Thyroid gland (tissue), 4 donors: ENCODE data around the gene RILPL1. TPM values are rescaled to one million over a fixed set of nuclear protein-coding genes. Genes with fewer than 3 reads are reported as not detected.

Experiments
- DNase-seq, 2 donors: peaks; one replicate each; pipeline ENCODE4 v3.0.0-alpha.2; 2019
- H3K27ac ChIP-seq, 3 donors: fragments of 200-600 bp; sonication (generic); 1 replicate in 2 of 3; 2 replicates in 1 of 3; pipeline ENCODE4 v1.5.1; 2016 to 2019; ENCODE audit warnings: mild to moderate bottlenecking in 1 of 3, moderate library complexity in 1 of 3
- H3K27me3 ChIP-seq: fragments of 200-600 bp; sonication (generic); one replicate; pipeline ENCODE4 v1.5.1; 2019
- H3K36me3 ChIP-seq, 2 donors: fragments of 200-600 bp; sonication (generic); one replicate each; pipeline ENCODE4 v1.5.1; 2016 to 2019
- H3K4me1 ChIP-seq, 2 donors: fragments of 200-600 bp; sonication (generic); one replicate each; pipeline ENCODE4 v1.5.1; 2017 to 2019
- H3K4me3 ChIP-seq, 3 donors: fragments of 200-600 bp; sonication (generic); replicated peaks in 1 of 3; 1 replicate in 2 of 3; 2 replicates in 1 of 3; pipeline ENCODE4 v1.5.1; 2016; ENCODE audit warnings: mild to moderate bottlenecking in 1 of 3
- H3K9me3 ChIP-seq: fragments of 200-600 bp; sonication (generic); one replicate; pipeline ENCODE4 v1.5.1; 2017
- CTCF ChIP-seq, 6 experiments: fragments of 200-600 bp in 3 of 6; fragments of 450-650 bp in 3 of 6; sonication (generic) in 3 of 6; IDR thresholded peaks; one replicate each; pipeline ENCODE4 v1.5.1; 2016 to 2019; ENCODE audit warnings: antibody characterized with exemption in 6 of 6, mild to moderate bottlenecking in 2 of 6, inconsistent platforms in 1 of 6, moderate library complexity in 1 of 6
- POLR2A ChIP-seq, 2 donors: fragments of 450-650 bp; IDR thresholded peaks; one replicate each; pipeline ENCODE4 v1.6.1; 2017; ENCODE audit warnings: antibody characterized with exemption in 2 of 2, mild to moderate bottlenecking in 2 of 2, moderate library complexity in 1 of 2
- WGBS, 2 donors: methylation state at CpG; one replicate each; pipeline ENCODE4 v1.1.5; 2017; 5-methylcytosine and 5-hydroxymethylcytosine counted together
- intact Hi-C: fragments of 100-400 bp; cut with DNase I; formaldehyde crosslinking; loops from one replicate; pipeline ENCODE4 v1.15.1; 2023
- total RNA-seq, 4 donors: library from RNA; depleted of rRNA; stranded (reverse); fragments of >200 nt; gene quantifications; one replicate each; pipeline ENCODE4 v1.2.3, GENCODE V29; 2016

The RILPL1 gene
- total RNA-seq, 4 donors from 2014 or later = 22.0 to 37.8 (median 31.6) TPM

GRCh38 chr12:123528858-123529257 lies 4.7 kb downstream of the RILPL1 start:
- intact Hi-C loops = no loop called here
- TF ChIP-seq POLR2A (IDR thresholded peaks at IDR 0.05) (no peak), CTCF (IDR thresholded peaks at IDR 0.05) (no peak)
- Histone ChIP-seq H3K27ac (no peak overlapping the region), H3K9me3 (no peaks in the 10 kb centered on the region), H3K27me3 (no peaks in the 10 kb centered on the region), H3K4me3 (no peak overlapping the region), H3K36me3 (peaks cover 0 to under 1% of the 10 kb centered on the region in 2 donors), H3K4me1 (peaks cover 24 to 38% of the 10 kb centered on the region in 2 donors)
- no peak for DNase-seq
- 90 to 94% methylated on average over 5 of the region's 5 CpGs for WGBS, 2 donors

DNA sequence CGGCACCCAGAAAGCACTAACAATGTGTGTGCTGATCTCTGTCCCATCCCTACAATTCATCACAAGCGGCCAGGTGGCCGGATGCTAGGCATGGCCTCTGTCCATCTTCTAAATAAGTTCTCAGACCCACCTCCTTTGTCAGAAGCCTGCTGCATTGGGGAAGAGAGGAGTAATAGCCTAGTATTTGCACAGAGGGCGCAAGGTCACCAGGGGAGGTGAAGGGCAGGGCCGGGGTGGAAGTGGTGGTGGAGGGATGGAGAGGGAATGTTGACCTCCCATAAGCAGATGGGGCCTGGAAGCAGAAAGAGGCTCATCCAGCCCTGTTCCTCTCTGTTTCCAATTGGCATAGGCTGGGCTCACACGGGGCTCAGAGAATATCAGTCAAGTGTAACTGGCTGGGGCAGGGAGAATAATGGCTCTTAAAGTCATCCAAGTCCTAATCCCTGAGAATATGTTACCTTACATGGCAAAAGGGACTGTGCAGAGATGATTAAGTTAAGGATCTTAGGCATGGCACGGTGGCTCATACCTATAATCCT lies 6.9 kb downstream of the RILPL1 start:
- peaks cover 10 to 24% of the 10 kb centered on the region in 2 donors for H3K4me1 ChIP-seq
- H3K27me3 ChIP-seq = no peaks in the 10 kb centered on the region
- peak overlapping the region in 2 of 3 donors; percentile 18 to 66 for H3K27ac ChIP-seq
- peaks cover 9 to 19% of the 10 kb centered on the region in 2 donors for H3K36me3 ChIP-seq
- intact Hi-C loops = no loop called here
- no peak for DNase-seq
- H3K9me3 ChIP-seq = no peaks in the 10 kb centered on the region
- WGBS, 2 donors = 69 to 75% methylated on average over 7 of the region's 7 CpGs
- TF ChIP-seq POLR2A (IDR thresholded peaks at IDR 0.05) = no peak
- TF ChIP-seq CTCF (IDR thresholded peaks at IDR 0.05) = no peak
- no peak overlapping the region for H3K4me3 ChIP-seq

GRCh38 chr12:123524378-123524777 lies 9.1 kb downstream of the RILPL1 start:
- Histone ChIP-seq H3K9me3 (no peaks in the 10 kb centered on the region), H3K4me3 (no peak overlapping the region), H3K4me1 (peaks cover 18 to 20% of the 10 kb centered on the region in 2 donors), H3K27ac (no peak overlapping the region), H3K36me3 (peaks cover 9 to 27% of the 10 kb centered on the region in 2 donors), H3K27me3 (no peaks in the 10 kb centered on the region)
- no peak for TF ChIP-seq CTCF (IDR thresholded peaks at IDR 0.05)
- TF ChIP-seq POLR2A (IDR thresholded peaks at IDR 0.05) = no peak
- intact Hi-C loops = no loop called here
- 95 to 99% methylated on average over 7 of the region's 7 CpGs for WGBS, 2 donors
- DNase-seq = no peak

DNA sequence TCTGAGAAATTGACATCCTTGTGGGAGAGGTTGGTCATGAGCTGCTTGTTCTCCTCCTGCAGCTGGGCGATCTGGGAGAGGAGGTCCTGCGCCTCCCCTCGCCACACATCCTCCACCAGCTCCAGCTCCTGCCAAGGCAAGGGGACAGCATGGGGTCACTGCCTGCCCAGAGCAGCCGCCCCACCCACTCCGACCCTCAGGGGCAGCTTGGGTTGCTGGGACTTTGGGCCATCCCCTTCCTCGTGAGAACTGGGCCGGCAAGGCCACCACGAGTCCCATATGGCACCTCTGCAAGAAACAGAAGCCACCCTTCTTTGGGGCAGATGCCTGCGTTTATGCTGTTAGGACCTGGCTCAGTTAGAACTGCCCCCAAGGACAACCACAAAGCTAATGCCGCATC lies 10.0 kb downstream of the RILPL1 start:
- peaks cover 9 to 27% of the 10 kb centered on the region in 2 donors for H3K36me3 ChIP-seq
- TF ChIP-seq CTCF (IDR thresholded peaks at IDR 0.05) = no peak
- TF ChIP-seq POLR2A (IDR thresholded peaks at IDR 0.05) = no peak

DNA sequence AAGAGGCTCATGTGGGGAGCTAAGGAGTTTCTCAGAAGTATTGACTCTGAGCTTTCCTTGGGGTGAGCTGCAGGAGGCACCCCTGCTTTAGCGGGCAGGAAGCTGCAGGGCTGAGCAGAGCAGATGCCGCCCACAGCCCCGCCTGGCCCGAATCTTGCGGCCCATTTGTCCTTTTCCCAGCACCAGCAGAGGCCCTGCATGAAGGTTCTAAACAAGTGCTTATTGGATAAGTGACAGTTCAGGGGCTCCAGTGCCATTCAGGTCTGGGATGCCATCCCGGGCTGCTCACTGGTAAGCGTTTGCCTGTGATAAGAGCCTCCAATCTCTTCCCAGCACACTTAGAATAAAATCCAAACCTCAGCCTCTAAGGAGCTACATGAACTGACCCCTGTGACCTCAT lies 11.4 kb downstream of the RILPL1 start:
- H3K4me3 ChIP-seq = no peak overlapping the region
- TF ChIP-seq POLR2A (IDR thresholded peaks at IDR 0.05) = no peak
- no peak for TF ChIP-seq CTCF (IDR thresholded peaks at IDR 0.05)
- 95 to 97% methylated on average over 7 of the region's 7 CpGs for WGBS, 2 donors
- intact Hi-C loops = no loop called here
- no peak overlapping the region for H3K27ac ChIP-seq
- H3K27me3 ChIP-seq = no peaks in the 10 kb centered on the region
- no peaks in the 10 kb centered on the region for H3K9me3 ChIP-seq
- no peak for DNase-seq
- peaks cover 16 to 38% of the 10 kb centered on the region in 2 donors for H3K36me3 ChIP-seq
- H3K4me1 ChIP-seq = peaks cover 25 to 30% of the 10 kb centered on the region in 2 donors

More for the DNA sequence above, 10.0 kb downstream of the RILPL1 start:
- H3K4me1 ChIP-seq = peaks cover 24 to 25% of the 10 kb centered on the region in 2 donors
- intact Hi-C loops = no loop called here
- H3K27me3 ChIP-seq = no peaks in the 10 kb centered on the region
- H3K9me3 ChIP-seq = no peaks in the 10 kb centered on the region
- DNase-seq = no peak
- H3K4me3 ChIP-seq = no peak overlapping the region
- 92 to 97% methylated on average over 5 to 9 of the region's 10 CpGs for whole genome bisulfite sequencing, 2 donors
- H3K27ac ChIP-seq = no peak overlapping the region
